HepG2 (cell line): Measurements from ENCODE around the gene GDI1. TPM values are rescaled to one million over a fixed set of nuclear protein-coding genes. Genes with fewer than 3 reads are reported as not detected.

Experiments used
- BHLHE40 ChIP-seq: IDR thresholded peaks from 2 replicates; pipeline ENCODE4 v1.6.1; 2011; ENCODE audit warnings: low read length, improper control_type of control experiment
- CEBPZ ChIP-seq: IDR thresholded peaks from 2 replicates; pipeline ENCODE4 v1.6.1; 2012; ENCODE audit warnings: low read length, improper control_type of control experiment
- DBP ChIP-seq: sonication (generic); formaldehyde crosslinking; IDR thresholded peaks from 2 replicates; pipeline ENCODE4 v1.4.0; 2020; ENCODE audit warnings: missing genetic modification reagents; ENCODE audit errors: not compliant biosample characterization
- GMEB2 ChIP-seq: IDR thresholded peaks from 2 replicates; pipeline ENCODE4 v1.6.1; 2016; ENCODE audit warnings: missing biosample characterization, missing genetic modification reagents, low read depth
- HIVEP1 ChIP-seq: sonication (generic); formaldehyde crosslinking; IDR thresholded peaks from 2 replicates; pipeline ENCODE4 v1.4.0; 2020; ENCODE audit warnings: mild to moderate bottlenecking, missing genetic modification reagents
- ISX ChIP-seq: sonication (generic); formaldehyde crosslinking; conservative IDR thresholded peaks from 2 replicates; pipeline ENCODE4 v1.5.0; 2020; ENCODE audit warnings: missing genetic modification reagents
- KLF12 ChIP-seq: sonication (generic); formaldehyde crosslinking; IDR thresholded peaks from 2 replicates; pipeline ENCODE4 v1.4.0; 2020; ENCODE audit warnings: missing genetic modification reagents, borderline replicate concordance
- MED8 ChIP-seq: sonication (generic); formaldehyde crosslinking; IDR thresholded peaks from 2 replicates; pipeline ENCODE4 v1.8.1; 2023; ENCODE audit warnings: mild to moderate bottlenecking, missing genetic modification reagents; ENCODE audit not compliant: insufficient replicate concordance
- MLXIP ChIP-seq: sonication (generic); formaldehyde crosslinking; IDR thresholded peaks from 2 replicates; pipeline ENCODE4 v1.9.0; 2021; ENCODE audit warnings: missing genetic modification reagents, borderline replicate concordance
- SMARCE1 ChIP-seq: fragments of 450-650 bp; IDR thresholded peaks from 2 replicates; pipeline ENCODE4 v1.6.1; 2017; ENCODE audit warnings: borderline replicate concordance
- SP4 ChIP-seq: sonication (generic); formaldehyde crosslinking; IDR thresholded peaks from 2 replicates; pipeline ENCODE4 v1.8.1; 2023; ENCODE audit warnings: mild to moderate bottlenecking, missing genetic modification reagents
- SRSF4 ChIP-seq: fragments of 200-400 bp; formaldehyde crosslinking; IDR thresholded peaks from one replicate; pipeline ENCODE4 v1.6.1; 2018; ENCODE audit warnings: mild to moderate bottlenecking, low read depth, low read length, moderate library complexity; ENCODE audit not compliant: poor library complexity, severe bottlenecking
- THAP8 ChIP-seq: sonication (generic); formaldehyde crosslinking; IDR thresholded peaks from 2 replicates; pipeline ENCODE4 v1.5.1; 2020; ENCODE audit warnings: missing genetic modification reagents, mild to moderate bottlenecking, borderline replicate concordance
- XRCC5 ChIP-seq: fragments of 200-400 bp; formaldehyde crosslinking; optimal IDR thresholded peaks from 2 replicates; pipeline ENCODE3; 2017; ENCODE audit warnings: mild to moderate bottlenecking, low read length
- ZFP36L2 ChIP-seq: sonication (generic); formaldehyde crosslinking; IDR thresholded peaks from 2 replicates; pipeline ENCODE4 v1.4.0; 2020; ENCODE audit warnings: missing genetic modification reagents
- ZNF331 ChIP-seq: sonication (generic); formaldehyde crosslinking; IDR thresholded peaks from 2 replicates; pipeline ENCODE4 v1.4.0; 2020; ENCODE audit warnings: missing genetic modification reagents
- ZNF383 ChIP-seq: sonication (generic); formaldehyde crosslinking; IDR thresholded peaks from 2 replicates; pipeline ENCODE4 v1.4.0; 2020; ENCODE audit warnings: missing genetic modification reagents, mild to moderate bottlenecking, borderline replicate concordance
- ZNF776 ChIP-seq: sonication (generic); formaldehyde crosslinking; IDR thresholded peaks from 2 replicates; pipeline ENCODE4 v1.4.0; 2020; ENCODE audit warnings: mild to moderate bottlenecking, missing genetic modification reagents
- ZNF891 ChIP-seq: sonication (generic); formaldehyde crosslinking; IDR thresholded peaks from 2 replicates; pipeline ENCODE4 v1.5.0; 2020; ENCODE audit warnings: mild to moderate bottlenecking, missing genetic modification reagents
- ZSCAN31 ChIP-seq: sonication (generic); formaldehyde crosslinking; IDR thresholded peaks from 2 replicates; pipeline ENCODE4 v1.5.0; 2020; ENCODE audit warnings: low read depth, mild to moderate bottlenecking, missing genetic modification reagents
- polyA plus RNA-seq, 8 experiments: library from polyadenylated mRNA; depleted of rRNA in 3 of 8; stranded (reverse) in 7 of 8; unstranded in 1 of 8; fragments of >200 nt; fragmentation: Illumina TruSeq in 4 of 8; extraction: Trizol in 4 of 8; gene quantifications; 2 replicates each; pipeline versions ENCODE4 v1.2.1 to v1.2.3, GENCODE V29; 2011 to 2016; ENCODE audit warnings: low read depth in 4 of 8, missing spikeins in 1 of 8, mixed read lengths in 1 of 8; ENCODE audit not compliant: insufficient read depth in 1 of 8
- total RNA-seq, 5 experiments: library from RNA; depleted of rRNA; stranded (reverse); fragments of >200 nt; fragmentation: Illumina TruSeq; extraction: Trizol; gene quantifications; 2 replicates each; pipeline ENCODE4 v1.2.3, GENCODE V29; 2016; ENCODE audit warnings: low read depth in 1 of 5

Gene GDI1
- total and polyA plus RNA-seq, 2 of the 13 experiments (the other 11 are each of a cell fraction or from before 2014, with no cell fraction given), result 17.4 to 105 TPM

GRCh38 chrX:154396973-154397887 is 39.7 kb upstream of the GDI1 start (continued):
- TF ChIP-seq SP4 (CRISPR knock-in tag) (no peak), SRSF4 (no peak), SMARCE1 (no peak), ZNF383 (CRISPR knock-in tag) (no peak), ISX (CRISPR knock-in tag) (no peak), THAP8 (CRISPR knock-in tag) (no peak), MED8 (CRISPR knock-in tag) (no peak), XRCC5 (no peak), MLXIP (no peak), BHLHE40 (no peak), KLF12 (no peak), ZSCAN31 (CRISPR knock-in tag) (no peak), CEBPZ (no peak), DBP (CRISPR knock-in tag) (no peak), HIVEP1 (CRISPR knock-in tag) (no peak), ZNF891 (CRISPR knock-in tag) (no peak), ZFP36L2 (CRISPR knock-in tag) (no peak), ZNF331 (no peak), ZNF776 (CRISPR knock-in tag) (no peak), GMEB2 (CRISPR knock-in tag) (no peak)
